ENCODE data around the gene S100A14.

- TF ChIP-seq CTCF (IDR thresholded peaks at IDR 0.05) (no peak), EP300 (IDR thresholded peaks at IDR 0.05) (no peak), POLR2A (IDR thresholded peaks at IDR 0.05) (no peak)
Observed at GRCh38 chr1:153662269-153662668, 46.1 kb upstream of the S100A14 start.

Data from stomach (tissue), 4 donors.